ENCODE data around the gene PAXIP1.
"Not testable (repeated sequence)": the region's sequence is repeated elsewhere in the genome, so short reads cannot be mapped to it uniquely, and the experiment has no call there.

The PAXIP1 gene, protein sequence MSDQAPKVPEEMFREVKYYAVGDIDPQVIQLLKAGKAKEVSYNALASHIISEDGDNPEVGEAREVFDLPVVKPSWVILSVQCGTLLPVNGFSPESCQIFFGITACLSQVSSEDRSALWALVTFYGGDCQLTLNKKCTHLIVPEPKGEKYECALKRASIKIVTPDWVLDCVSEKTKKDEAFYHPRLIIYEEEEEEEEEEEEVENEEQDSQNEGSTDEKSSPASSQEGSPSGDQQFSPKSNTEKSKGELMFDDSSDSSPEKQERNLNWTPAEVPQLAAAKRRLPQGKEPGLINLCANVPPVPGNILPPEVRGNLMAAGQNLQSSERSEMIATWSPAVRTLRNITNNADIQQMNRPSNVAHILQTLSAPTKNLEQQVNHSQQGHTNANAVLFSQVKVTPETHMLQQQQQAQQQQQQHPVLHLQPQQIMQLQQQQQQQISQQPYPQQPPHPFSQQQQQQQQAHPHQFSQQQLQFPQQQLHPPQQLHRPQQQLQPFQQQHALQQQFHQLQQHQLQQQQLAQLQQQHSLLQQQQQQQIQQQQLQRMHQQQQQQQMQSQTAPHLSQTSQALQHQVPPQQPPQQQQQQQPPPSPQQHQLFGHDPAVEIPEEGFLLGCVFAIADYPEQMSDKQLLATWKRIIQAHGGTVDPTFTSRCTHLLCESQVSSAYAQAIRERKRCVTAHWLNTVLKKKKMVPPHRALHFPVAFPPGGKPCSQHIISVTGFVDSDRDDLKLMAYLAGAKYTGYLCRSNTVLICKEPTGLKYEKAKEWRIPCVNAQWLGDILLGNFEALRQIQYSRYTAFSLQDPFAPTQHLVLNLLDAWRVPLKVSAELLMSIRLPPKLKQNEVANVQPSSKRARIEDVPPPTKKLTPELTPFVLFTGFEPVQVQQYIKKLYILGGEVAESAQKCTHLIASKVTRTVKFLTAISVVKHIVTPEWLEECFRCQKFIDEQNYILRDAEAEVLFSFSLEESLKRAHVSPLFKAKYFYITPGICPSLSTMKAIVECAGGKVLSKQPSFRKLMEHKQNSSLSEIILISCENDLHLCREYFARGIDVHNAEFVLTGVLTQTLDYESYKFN

GRCh38 chr7:155003092-155003375 lies at the start of gene PAXIP1:
TSS of gene PAXIP1 (minus strand) at chr7:155003124. CDS start at chr7:155002929, 195 bp downstream.
- DNase-seq (ENCODE audit: low read depth in 2 of 3, low spot score in 2 of 3) = peak in 2 of 3 experiments; percentile 56 to 63

DNA sequence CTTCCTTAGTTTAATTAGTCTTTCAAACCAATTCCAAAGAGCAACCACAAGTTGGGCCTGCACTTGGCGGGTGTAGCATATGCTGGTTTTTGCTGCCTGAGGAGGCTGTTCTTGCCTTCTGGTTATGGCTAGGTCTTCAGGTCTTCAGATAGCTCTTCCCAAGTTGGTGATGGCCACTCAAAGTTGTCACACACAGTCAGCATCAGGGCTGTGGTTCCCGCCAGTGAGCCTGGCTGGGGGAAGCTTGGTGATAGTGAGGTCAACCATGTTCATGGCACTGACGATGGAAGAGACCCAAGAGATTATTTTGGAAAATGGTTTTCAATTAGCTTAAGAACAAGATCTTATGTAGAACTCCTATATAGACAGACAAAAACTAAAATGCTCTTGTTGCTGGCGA lies 48.4 kb upstream of the PAXIP1 start:
- DNase-seq (ENCODE audit: low read depth in 2 of 3, low spot score in 2 of 3) = no peak

DNA sequence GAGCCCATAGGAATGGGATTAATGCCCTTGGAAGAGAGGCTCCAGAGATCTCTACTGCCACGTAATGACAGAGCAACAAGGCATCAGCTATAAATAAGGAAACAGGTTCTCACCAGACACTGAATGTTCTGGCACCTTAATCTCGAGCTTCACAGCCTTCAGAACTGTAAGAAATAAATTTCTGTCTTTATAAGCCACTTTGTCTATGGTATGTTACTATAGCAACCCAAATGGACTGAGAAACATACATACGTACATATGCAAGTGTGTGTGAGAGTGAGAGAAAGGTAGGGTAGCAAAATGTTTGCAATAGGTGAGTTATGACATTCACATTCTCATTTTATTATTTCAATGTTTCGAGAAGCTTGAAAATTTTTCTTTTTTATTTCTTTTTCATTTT lies 45.1 kb upstream of the PAXIP1 start:
- DNase-seq (ENCODE audit: low read depth in 2 of 3, low spot score in 2 of 3) = no peak

DNA sequence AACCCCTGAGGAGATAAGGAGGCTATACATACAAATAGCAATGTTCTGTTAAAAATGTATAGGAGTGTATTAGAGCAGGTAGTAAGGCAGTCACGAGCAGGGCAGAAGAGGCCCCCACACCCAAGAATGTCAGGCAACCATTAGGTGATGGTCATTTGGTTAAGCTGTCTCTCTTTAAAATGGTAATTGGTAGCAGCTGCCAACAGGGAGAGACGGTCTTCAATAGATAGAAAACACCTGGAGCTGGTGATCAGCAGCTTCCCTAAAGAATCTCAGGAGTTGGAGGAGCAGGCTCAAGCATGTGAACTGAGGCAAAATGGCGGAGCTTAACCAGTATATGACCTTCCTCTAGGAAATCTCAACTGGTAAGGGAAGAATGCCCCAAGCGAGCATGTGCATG lies 40.8 kb upstream of the PAXIP1 start:
- no peak for DNase-seq (ENCODE audit: low read depth in 2 of 3, low spot score in 2 of 3)

- DNase-seq (ENCODE audit: low read depth in 2 of 3, low spot score in 2 of 3) = no peak
Observed at GRCh38 chr7:155038335-155038734, 35.4 kb upstream of the PAXIP1 start.

DNA sequence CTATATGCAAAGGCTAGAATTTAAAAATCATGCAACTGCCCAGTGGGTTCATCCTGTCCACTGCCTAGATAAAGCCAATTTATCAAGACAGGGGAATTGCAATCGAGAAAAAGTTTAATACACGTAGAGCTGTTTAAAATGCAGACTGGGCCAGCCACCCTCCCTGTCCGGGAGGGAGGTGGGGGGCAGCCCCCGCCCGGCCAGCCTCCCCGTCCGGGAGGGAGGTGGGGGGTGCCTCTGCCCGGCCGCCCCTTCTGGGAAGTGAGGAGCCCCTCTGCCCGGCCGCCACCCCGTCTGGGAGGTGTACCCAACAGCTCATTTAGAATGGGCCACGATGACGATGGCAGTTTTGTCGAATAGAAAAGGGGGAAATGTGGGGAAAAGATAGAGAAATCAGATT lies 31.6 kb upstream of the PAXIP1 start:
- not testable (repeated sequence) for DNase-seq (ENCODE audit: low read depth in 2 of 3, low spot score in 2 of 3)

DNA sequence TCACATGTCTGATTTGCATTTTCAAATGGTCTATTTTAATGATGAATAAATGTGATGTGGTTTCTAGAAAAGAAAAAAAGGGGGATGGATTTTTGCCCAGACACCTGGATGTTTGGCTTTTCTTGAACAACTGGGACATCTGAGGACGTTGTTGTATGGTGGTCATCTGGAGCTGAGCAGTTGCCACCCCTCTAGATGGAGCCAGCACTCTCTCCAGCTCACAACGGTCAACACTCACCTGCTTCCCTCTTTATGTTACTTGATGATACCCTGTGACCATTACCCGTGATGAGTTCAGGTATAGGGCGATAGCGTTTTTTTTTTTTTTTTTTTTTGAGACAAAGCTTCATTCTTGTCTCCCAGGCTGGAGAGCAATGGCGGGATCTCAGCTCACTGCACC lies 30.1 kb upstream of the PAXIP1 start:
- DNase-seq (ENCODE audit: low read depth in 2 of 3, low spot score in 2 of 3) = no peak

- DNase-seq (ENCODE audit: low read depth in 2 of 3, low spot score in 2 of 3) = no peak
Observed at GRCh38 chr7:155027879-155028278, 25.0 kb upstream of the PAXIP1 start.

DNA sequence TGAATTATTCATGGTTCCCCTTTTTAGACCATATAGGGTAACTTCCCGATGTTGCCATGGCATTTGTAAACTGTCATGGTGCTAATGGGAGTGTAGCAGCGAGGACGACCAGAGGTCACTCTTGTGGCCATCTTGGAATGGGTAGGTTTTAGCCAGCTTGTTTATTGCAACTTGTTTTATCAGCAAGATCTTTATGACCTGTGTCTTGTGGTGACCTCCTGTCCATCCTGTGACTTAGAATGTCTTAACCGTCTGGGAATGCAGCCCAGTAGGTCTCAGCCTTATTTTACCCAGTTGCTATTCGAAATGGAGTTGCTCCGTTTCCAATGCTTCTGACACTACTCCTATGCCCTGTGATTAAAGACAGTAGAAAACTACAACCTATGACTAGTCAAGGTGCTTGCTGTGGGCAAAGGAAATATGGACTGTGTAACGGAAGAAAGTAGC lies 18.8 kb upstream of the PAXIP1 start:
- no peak for DNase-seq (ENCODE audit: low read depth in 2 of 3, low spot score in 2 of 3)

DNA sequence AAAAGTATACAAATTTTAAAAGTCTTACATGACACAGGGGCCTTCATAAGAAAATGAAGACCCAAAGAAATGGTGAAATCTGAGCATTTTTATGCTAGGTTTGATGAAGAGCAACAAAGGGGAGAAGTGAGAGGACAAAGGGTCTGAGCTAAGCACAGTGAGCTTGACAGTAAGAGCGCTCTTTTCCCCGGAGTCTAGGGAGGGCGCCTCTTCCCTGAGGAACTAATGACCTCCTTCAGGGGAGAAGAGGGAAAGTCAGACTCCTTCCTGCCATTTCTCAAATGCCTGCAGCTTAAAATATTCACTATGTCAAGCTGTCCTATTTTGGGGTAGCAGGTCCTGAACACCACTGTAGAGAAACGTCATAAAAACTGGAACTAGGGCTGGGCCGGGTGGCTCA lies 18.1 kb upstream of the PAXIP1 start:
- no peak for DNase-seq (ENCODE audit: low read depth in 2 of 3, low spot score in 2 of 3)

- DNase-seq (ENCODE audit: low read depth in 2 of 3, low spot score in 2 of 3) = no peak
Observed at GRCh38 chr7:155017834-155018233, 14.9 kb upstream of the PAXIP1 start.

- DNase-seq (ENCODE audit: low read depth in 2 of 3, low spot score in 2 of 3) = no peak
Observed at GRCh38 chr7:155011086-155011485, 8.2 kb upstream of the PAXIP1 start.

DNA sequence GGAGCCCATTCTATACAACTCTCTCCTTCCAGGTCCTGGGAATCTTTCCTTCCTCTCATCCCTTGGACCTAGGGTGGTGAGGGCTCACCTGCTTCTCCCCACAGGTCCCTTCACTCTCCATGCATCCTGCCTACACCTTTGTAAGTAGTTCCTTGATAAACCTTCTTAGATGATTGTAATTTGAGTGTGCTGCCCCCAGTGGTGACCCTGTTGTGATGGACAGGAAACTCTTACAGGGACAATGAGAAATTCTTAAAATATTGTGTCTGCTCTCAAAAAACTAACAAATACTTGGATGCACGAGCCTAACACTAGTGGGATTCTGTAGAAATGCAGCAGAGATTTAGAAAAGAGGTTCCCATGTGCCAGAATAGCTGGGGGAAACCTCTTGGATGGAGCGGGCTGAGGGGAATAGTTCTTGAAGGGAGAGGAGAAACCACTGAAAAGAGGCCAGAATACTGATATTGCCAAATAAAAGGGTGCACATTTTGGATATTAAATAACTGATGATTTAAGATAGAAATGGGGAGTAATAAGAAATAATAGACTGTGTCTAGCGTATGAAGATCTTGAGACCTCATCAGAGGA lies 6.7 kb upstream of the PAXIP1 start:
- DNase-seq (ENCODE audit: low read depth in 2 of 3, low spot score in 2 of 3) = no peak

DNA sequence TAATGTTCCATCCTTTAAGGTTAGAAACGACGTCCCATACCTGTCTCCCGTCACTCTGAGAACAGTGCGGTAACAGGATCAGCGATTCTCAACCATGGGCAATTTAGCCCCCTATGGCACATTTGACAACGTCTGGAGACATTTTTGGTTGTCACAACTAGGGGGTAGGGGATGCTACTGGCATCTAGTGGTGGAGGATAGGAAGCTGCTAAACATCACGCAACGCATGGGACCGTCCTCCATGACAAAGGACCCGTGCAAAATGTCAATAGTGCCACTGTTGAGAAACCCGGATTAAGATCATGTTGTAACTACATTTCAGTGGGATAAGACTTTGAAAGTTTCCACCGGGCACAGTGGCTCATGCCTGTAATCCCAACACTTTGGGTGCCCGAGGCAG lies 5.0 kb upstream of the PAXIP1 start:
- no peak for DNase-seq (ENCODE audit: low read depth in 2 of 3, low spot score in 2 of 3)

DNA sequence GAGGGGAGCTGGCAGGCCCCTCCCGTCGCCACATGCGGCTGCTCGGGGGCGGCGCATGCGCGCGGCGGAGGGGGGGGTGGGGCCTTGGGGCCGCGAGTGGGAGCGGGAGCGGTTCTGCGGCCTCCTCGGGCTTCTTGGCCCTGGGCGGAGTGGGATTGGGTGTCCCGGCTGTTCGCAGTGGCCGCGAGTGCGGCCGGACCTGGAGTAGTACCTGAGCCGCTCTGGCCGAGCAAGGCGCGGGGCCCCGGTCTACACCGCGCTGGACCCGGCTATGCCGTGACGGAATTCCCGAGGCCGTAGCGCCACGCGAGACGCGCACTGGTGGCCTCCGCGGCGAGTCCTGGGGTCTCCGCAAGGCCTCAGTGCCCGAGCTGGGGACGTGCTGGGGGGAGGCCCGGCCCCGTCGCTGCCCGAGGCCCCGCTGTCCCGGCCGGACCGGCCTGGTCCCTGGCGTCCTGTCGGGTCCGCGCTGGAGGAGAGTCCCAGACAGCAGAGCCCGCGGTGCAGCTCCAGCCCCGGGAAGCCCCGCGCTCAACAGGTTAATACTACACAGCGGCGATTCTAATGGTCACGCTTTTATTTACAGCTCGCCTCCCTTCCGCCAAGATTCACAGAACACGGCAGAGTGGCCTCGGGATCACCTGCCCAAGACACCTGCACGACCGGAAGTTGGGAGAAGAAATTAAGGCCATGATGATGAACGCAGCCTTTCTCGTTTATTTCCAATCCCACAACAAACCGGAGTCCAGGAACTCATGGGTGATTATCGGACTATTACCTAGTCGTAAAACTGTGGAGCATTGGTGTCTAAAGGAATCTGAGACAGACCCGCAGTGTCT lies 671 bp upstream of the PAXIP1 start:
- peak in 2 of 3 experiments; percentile 69 to 75 for DNase-seq (ENCODE audit: low read depth in 2 of 3, low spot score in 2 of 3)

DNA sequence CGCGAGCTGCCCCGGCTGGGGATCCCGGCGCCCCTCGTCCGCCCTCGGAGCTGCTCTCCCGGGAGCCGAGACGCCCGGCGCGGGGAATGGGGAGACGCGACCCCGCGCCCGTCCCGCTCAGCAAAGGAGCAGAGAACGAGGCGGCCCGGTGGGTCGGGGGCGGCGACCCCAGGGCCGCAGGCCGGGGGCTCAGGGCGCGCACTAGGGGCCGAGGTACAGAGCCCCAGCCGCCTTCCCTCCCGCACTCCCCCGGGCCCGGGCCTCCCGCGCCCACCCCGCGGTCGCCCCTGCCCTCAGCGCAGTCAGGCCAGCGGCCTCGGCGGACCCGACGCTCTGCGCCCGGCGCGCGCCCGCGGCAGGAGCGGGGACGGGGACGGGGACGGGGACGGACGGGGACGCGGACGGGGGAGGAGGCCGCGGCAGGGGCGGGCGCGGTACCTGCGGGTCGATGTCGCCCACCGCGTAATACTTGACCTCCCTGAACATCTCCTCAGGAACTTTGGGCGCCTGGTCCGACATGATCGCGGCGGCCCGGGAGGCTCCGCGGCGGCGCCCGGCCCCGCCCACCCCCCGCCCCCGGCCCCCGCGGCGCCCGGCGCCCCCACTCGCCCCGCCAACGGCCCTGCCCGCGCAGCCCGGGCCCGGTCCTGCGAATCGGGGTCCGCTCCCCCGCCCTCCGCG lies 373 bp downstream of the PAXIP1 start:
- peak in 2 of 3 experiments; percentile 4 to 7 for DNase-seq (ENCODE audit: low read depth in 2 of 3, low spot score in 2 of 3)

- DNase-seq (ENCODE audit: low read depth in 2 of 3, low spot score in 2 of 3) = no peak
Observed at GRCh38 chr7:155001756-155002410, 1.0 kb downstream of the PAXIP1 start.

DNA sequence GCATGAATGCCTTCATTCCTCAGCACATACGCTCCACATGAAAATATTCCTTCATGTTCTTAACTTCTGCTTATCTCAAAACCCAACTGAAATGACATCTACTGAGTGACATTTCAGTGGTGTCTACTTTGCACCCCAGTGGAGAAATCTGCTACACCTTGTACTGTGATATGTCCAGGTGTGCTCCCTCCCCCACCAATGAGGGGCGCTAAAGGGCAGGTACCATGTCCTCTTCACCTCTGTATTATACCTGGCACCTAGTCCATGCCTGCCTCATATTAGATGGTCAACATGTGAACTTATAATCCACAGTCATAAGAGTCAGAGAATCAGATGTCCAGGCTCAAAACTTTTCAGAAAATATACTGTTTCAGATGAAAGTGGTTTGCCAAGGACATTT lies 2.1 kb downstream of the PAXIP1 start:
- DNase-seq (ENCODE audit: low read depth in 2 of 3, low spot score in 2 of 3) = no peak

DNA sequence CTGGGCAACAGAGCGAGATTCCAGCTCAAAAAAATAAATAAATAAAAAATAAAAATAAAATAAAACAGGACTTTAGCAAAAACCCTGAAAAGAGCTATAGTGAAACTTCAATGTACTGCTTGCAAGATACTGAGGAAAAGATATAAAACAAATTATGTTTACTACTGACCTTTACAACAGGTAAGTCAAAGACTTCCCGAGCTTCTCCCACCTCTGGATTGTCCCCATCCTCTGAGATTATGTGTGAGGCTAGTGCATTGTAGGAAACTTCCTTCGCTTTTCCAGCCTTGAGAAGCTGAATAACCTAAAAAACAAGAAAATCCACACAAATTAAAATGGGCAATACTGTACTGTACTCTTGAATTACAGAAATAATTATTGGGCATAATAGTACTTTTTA lies 4.4 kb downstream of the PAXIP1 start:
- no peak for DNase-seq (ENCODE audit: low read depth in 2 of 3, low spot score in 2 of 3)
